GM19324 (cell line): ENCODE data around the gene CCDC102A.

Experiments
- ATAC-seq: cut with Tn5 transposase; IDR thresholded peaks from one replicate; pipeline ENCODE4 v1.9.1; 2021; ENCODE audit warnings: mild to moderate bottlenecking, moderate library complexity; ENCODE audit not compliant: unreplicated experiment, low FRiP score

The CCDC102A gene

GRCh38 chr16:57468346-57468745 lies 68.0 kb downstream of the CCDC102A start:
- no peak for ATAC-seq

- no peak for ATAC-seq
Measured at GRCh38 chr16:57464523-57464922, 71.8 kb downstream of the CCDC102A start.

- ATAC-seq, result no peak
Measured at GRCh38 chr16:57462978-57463362, 73.4 kb downstream of the CCDC102A start.

GRCh38 chr16:57462209-57462977 lies 74.0 kb downstream of the CCDC102A start, which contains the start of gene POLR2C:
POLR2C (plus strand) TSS chr16:57462679; CDS start chr16:57462725, 46 bp downstream.
- peak; percentile 83 for ATAC-seq
